MM.1S (cell line): ENCODE results near the gene TFPI.

ENCODE experiments used
- EZH2 ChIP-seq: fragments of 300-600 bp; sonication (generic); optimal IDR thresholded peaks from 2 replicates; pipeline ENCODE3; 2017; ENCODE audit warnings: low read depth, mild to moderate bottlenecking, antibody characterized with exemption, low read length, mixed read lengths
- EZH2phosphoT487 ChIP-seq: fragments of 300-600 bp; sonication (generic); IDR thresholded peaks from 2 replicates; pipeline ENCODE4 v1.6.1; 2018; ENCODE audit warnings: antibody characterized with exemption, low read length
- TF ChIP-seq, protein P1 (sequence below): fragments of 300-600 bp; sonication (generic); IDR thresholded peaks from 2 replicates; pipeline ENCODE4 v1.5.1; 2016; ENCODE audit warnings: antibody characterized with exemption, low read length, mixed read lengths

DNA sequence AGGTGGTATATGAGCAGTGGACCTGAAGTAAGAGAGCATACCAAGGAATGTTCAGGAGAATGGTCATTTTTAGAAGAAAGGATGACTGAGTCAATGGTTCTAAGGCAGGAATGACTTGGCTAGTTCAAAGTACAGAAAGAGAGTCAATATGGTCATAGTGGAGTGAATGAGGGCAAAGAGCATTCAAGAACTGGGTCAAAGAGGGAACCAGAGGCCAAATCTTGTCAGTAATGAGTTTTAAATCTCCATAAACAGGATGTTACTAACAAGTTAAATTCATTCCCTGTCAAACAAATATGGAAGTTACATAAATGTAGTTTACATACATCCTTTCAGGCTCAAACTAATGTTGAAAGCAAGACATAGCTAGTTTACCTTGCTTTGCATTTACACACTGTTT is 122.3 kb downstream of the TFPI start:
- TF ChIP-seq EZH2 (no peak), EZH2phosphoT487 (no peak)
- TF ChIP-seq, protein P1, sequence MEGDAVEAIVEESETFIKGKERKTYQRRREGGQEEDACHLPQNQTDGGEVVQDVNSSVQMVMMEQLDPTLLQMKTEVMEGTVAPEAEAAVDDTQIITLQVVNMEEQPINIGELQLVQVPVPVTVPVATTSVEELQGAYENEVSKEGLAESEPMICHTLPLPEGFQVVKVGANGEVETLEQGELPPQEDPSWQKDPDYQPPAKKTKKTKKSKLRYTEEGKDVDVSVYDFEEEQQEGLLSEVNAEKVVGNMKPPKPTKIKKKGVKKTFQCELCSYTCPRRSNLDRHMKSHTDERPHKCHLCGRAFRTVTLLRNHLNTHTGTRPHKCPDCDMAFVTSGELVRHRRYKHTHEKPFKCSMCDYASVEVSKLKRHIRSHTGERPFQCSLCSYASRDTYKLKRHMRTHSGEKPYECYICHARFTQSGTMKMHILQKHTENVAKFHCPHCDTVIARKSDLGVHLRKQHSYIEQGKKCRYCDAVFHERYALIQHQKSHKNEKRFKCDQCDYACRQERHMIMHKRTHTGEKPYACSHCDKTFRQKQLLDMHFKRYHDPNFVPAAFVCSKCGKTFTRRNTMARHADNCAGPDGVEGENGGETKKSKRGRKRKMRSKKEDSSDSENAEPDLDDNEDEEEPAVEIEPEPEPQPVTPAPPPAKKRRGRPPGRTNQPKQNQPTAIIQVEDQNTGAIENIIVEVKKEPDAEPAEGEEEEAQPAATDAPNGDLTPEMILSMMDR, result no peak
